IPS-18c (cell line): ENCODE measurements around the gene MEGF9.
"Not testable (repeated sequence)": the region's sequence is repeated elsewhere in the genome, so short reads cannot be mapped to it uniquely, and the experiment has no call there.

Source experiments
- H3K4me3 ChIP-seq: 2 replicates; pipeline ENCODE4 v1.7.0; 2013; ENCODE audit warnings: low read depth, mild to moderate bottlenecking, low read length, moderate library complexity; ENCODE audit not compliant: insufficient read depth
- H3K9me3 ChIP-seq: one replicate; pipeline ENCODE4 v1.6.1; 2013; ENCODE audit warnings: mild to moderate bottlenecking, low read length, moderate library complexity; ENCODE audit not compliant: control insufficient read depth, insufficient read depth

The MEGF9 gene

DNA sequence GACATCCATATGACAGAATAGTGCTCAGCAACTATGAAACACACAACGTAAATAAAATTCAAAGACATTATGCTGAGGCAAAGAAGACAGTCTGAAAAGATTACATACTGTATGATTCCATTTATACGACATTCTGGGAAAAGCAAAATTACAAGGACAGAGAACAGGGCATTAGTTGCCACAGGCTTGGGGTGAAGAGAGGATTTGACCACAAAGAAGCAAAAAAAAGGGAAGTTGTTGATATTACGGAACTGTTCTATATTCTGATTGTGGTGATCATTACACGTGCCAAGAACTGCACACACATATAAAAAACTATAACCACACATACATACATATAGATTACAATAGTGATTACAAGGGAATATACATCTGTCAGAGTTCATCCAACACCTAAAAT, 158.4 kb downstream of the MEGF9 start:
- Histone ChIP-seq H3K9me3 (no peaks in the 10 kb centered on the region), H3K4me3 (no peak overlapping the region)

DNA sequence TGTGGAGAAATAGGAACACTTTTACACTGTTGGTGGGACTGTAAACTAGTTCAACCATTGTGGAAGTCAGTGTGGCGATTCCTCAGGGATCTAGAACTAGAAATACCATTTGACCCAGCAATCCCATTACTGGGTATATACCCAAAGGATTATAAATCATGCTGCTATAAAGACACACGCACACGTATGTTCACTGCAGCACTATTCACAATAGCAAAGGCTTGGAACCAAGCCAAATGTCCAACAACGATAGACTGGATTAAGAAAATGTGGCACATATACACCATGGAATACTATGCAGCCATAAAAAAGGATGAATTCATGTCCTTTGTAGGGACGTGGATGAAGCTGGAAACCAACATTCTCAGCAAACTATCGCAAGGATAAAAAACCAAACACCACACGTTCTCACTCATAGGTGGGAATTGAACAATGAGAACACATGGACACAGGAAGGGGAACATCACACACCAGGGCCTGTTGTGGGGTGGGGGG, 162.0 kb downstream of the MEGF9 start:
- not testable (repeated sequence) for H3K4me3 ChIP-seq, H3K9me3 ChIP-seq
